AG04450 (cell line): ENCODE results near the gene EREG. TPM values are rescaled to one million over a fixed set of nuclear protein-coding genes. Genes with fewer than 3 reads are reported as not detected.

ENCODE experiments used
- CTCF ChIA-PET: fragments of 300-600, 350-600 bp; formaldehyde crosslinking; extraction: SDS; loops from one replicate; lab custom pipeline; 2022; ENCODE audit warnings: antibody characterized with exemption, inconsistent platforms; lab: Charles Lee
- POLR2A ChIA-PET: fragments of 350-600 bp; formaldehyde crosslinking; extraction: SDS; loops from one replicate; lab custom pipeline; 2021; ENCODE audit warnings: antibody characterized with exemption, inconsistent platforms; lab: Yijun Ruan, JAX
- DNase-seq: peaks from one replicate; pipeline ENCODE4 v3.0.0-alpha.2; 2011; ENCODE audit warnings: low read depth, low spot score
- H3K27ac ChIP-seq: one replicate; pipeline ENCODE4 v1.5.1; 2012; ENCODE audit warnings: low read depth, low read length, control low read depth
- H3K27me3 ChIP-seq: one replicate; pipeline ENCODE4 v1.6.0; 2012; ENCODE audit warnings: low read length; ENCODE audit not compliant: control insufficient read depth, insufficient read depth
- H3K4me3 ChIP-seq: 2 replicates; pipeline ENCODE4 v1.5.1; 2011; ENCODE audit warnings: mild to moderate bottlenecking, low read depth, low read length, control low read depth
- H3K9me3 ChIP-seq: 2 replicates; pipeline ENCODE4 v1.5.1; 2012; ENCODE audit warnings: low read length; ENCODE audit not compliant: control insufficient read depth, insufficient read depth
- CTCF ChIP-seq: IDR thresholded peaks from 2 replicates; pipeline ENCODE4 v1.5.1; 2011; ENCODE audit warnings: low read depth, low read length, control low read depth, inconsistent platforms
- polyA plus RNA-seq: library from polyadenylated mRNA; depleted of rRNA; stranded (reverse); fragments of >200 nt; gene quantifications from 2 replicates; pipeline ENCODE4 v1.2.3, GENCODE V29; 2011

The EREG gene
- polyA plus RNA-seq, 1 experiment = 1.8 TPM

DNA sequence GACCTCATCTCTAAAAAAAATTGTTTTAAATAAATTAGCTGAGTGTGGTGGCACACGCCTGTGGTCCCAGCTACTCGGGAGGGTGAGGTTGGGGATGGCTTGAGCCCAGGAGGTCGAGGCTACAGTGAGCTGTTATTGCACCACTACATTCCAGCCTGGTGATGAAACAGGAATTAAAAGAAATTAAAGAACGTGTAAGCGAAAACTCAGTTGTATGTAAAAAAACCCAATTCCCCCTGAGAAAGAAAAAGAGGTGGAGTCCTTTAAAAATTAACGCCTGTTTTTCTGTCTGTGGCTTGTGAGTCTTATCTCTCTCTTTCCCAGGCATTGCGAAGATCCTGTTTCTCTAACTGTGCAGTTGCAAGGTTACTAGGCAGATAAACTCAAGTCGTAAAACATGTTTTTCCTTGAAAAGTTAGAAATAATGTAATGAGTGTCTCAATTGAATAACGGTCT lies 34.6 kb upstream of the EREG start:
- CTCF ChIA-PET = interaction anchor here (1.7 to 3.1 kb wide), 2 partner anchors 10 to 345 kb away, joined by 9 to 11 read pairs; no protein-coding TSS in a partner anchor
- Histone ChIP-seq H3K4me3 (no peak overlapping the region), H3K27ac (no peak overlapping the region), H3K27me3 (no peaks in the 10 kb centered on the region), H3K9me3 (peaks cover 6% of the 10 kb centered on the region; the same call in 1 of the 2 replicates)
- TF ChIP-seq CTCF = no peak
- no peak for DNase-seq
- POLR2A ChIA-PET = no interaction called here

DNA sequence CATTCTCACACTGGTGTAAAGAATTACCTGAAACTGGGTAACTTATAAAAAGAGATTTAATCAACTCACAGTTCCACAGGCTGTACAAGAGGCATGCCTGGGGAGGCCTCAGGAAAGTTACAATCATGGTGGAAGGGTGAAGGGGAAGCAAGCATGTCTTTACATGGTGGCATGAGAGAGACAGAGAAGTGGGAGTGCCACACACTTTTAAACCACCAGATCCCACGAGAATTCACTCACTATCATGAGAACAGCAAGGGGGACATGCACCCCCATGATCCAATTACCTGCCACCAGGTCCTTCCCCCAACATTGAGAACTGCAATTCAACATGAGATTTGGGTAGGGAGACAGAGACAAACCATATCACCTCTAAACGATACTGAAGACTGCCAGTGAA lies 33.7 kb upstream of the EREG start:
- no peak overlapping the region for H3K4me3 ChIP-seq
- no peak for DNase-seq
- no peak for TF ChIP-seq CTCF
- no peaks in the 10 kb centered on the region for H3K27me3 ChIP-seq
- POLR2A ChIA-PET = no interaction called here
- CTCF ChIA-PET = interaction anchor here (1.6 kb wide), 1 partner anchor 345 kb away, joined by 5 read pairs; no protein-coding TSS in a partner anchor
- no peak overlapping the region for H3K27ac ChIP-seq
- peaks cover 6% of the 10 kb centered on the region; the same call in 1 of the 2 replicates for H3K9me3 ChIP-seq

- H3K27me3 ChIP-seq = no peaks in the 10 kb centered on the region
- ChIA-PET POLR2A (no interaction called here), CTCF (interaction anchor here (0.7 to 1.6 kb wide), 4 partner anchors 10 to 344 kb away, joined by 3 to 5 read pairs (median 4); no protein-coding TSS in a partner anchor)
- peaks cover 6% of the 10 kb centered on the region; the same call in 1 of the 2 replicates for H3K9me3 ChIP-seq
- H3K4me3 ChIP-seq = no peak overlapping the region
- no peak for TF ChIP-seq CTCF
- DNase-seq = no peak
- H3K27ac ChIP-seq = no peak overlapping the region
Observed at GRCh38 chr4:74331944-74332343, 33.0 kb upstream of the EREG start.

- no peak for DNase-seq
- ChIA-PET POLR2A (no interaction called here), CTCF (no interaction called here)
- no peak overlapping the region for H3K4me3 ChIP-seq
- peaks cover 6% of the 10 kb centered on the region; the same call in 1 of the 2 replicates for H3K9me3 ChIP-seq
- TF ChIP-seq CTCF = no peak
- no peak overlapping the region for H3K27ac ChIP-seq
- no peaks in the 10 kb centered on the region for H3K27me3 ChIP-seq
Observed at GRCh38 chr4:74334636-74335035, 30.3 kb upstream of the EREG start.

GRCh38 chr4:74335341-74336021 lies 29.5 kb upstream of the EREG start:
- no peak overlapping the region for H3K27ac ChIP-seq
- no peak for DNase-seq
- POLR2A ChIA-PET = no interaction called here
- TF ChIP-seq CTCF = no peak
- H3K4me3 ChIP-seq = no peak overlapping the region
- peaks cover 3% of the 10 kb centered on the region; the same call in 1 of the 2 replicates for H3K9me3 ChIP-seq
- H3K27me3 ChIP-seq = no peaks in the 10 kb centered on the region
- CTCF ChIA-PET = no interaction called here
